ENCODE measurements around the gene TCF25. TPM values are rescaled to one million over a fixed set of nuclear protein-coding genes. Genes with fewer than 3 reads are reported as not detected.

TCF25 gene
- total RNA-seq, 1 experiment from 2014 or later = 345 TPM

DNA sequence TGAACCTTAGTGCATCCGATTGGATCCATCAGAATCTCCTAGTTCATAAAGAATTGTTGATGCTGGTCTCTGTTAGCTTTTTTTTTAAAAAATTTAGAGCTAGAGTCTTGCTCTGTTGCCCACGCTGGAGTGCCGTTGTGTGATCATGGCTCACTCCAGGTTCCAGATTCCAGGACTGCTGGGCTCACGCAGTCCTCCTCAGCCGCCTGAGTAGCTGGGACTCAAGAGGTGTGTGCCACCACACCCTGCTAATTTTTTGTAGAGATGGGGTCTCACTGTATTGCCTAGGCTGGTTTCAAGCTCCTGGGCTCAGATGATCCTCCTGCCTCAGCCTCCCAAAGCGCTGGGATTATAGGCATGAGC is 8.0 kb downstream of the TCF25 start:
- intact Hi-C loops (cut with micrococcal nuclease) = no loop called here
- H3K4me3 ChIP-seq (replicated peaks in 1 of 2; ENCODE audit: low read depth in 1 of 2, low read length in 2 of 2) = no peak overlapping the region
- H2AFZ ChIP-seq (ENCODE audit: low read depth, low read length, poor library complexity, severe bottlenecking) = no peak overlapping the region
- no TSS peak for BruUV-seq (replicated peaks)
- H3K27ac ChIP-seq (ENCODE audit: low read depth, low read length) = no peak overlapping the region
- DNase-seq (ENCODE audit: low read depth, low spot score) (no peak), ATAC-seq (no peak)
- ChIA-PET POLR2A (no interaction called here), CTCF (no interaction called here), RAD21 (ENCODE audit: low non-redundant PET in 1 of 2, low total read pairs in 2 of 2, uncharacterized antibody in 2 of 2, unreplicated experiment in 2 of 2) (no interaction called here)
- H4K20me1 ChIP-seq (ENCODE audit: insufficient read depth) = no peaks in the 10 kb centered on the region
- TF ChIP-seq RAD21 (IDR thresholded peaks at IDR 0.05; ENCODE audit: low read depth) = no peak
- no peak for TF ChIP-seq SIN3A (IDR thresholded peaks at IDR 0.05; ENCODE audit: low read depth)
- TF ChIP-seq ZNF274 (IDR thresholded peaks at IDR 0.05; ENCODE audit: low read depth, low read length) = no peak
- TF ChIP-seq, protein P1, sequence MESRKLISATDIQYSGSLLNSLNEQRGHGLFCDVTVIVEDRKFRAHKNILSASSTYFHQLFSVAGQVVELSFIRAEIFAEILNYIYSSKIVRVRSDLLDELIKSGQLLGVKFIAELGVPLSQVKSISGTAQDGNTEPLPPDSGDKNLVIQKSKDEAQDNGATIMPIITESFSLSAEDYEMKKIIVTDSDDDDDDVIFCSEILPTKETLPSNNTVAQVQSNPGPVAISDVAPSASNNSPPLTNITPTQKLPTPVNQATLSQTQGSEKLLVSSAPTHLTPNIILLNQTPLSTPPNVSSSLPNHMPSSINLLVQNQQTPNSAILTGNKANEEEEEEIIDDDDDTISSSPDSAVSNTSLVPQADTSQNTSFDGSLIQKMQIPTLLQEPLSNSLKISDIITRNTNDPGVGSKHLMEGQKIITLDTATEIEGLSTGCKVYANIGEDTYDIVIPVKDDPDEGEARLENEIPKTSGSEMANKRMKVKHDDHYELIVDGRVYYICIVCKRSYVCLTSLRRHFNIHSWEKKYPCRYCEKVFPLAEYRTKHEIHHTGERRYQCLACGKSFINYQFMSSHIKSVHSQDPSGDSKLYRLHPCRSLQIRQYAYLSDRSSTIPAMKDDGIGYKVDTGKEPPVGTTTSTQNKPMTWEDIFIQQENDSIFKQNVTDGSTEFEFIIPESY (IDR thresholded peaks at IDR 0.05; ENCODE audit: extremely low read depth, insufficient replicate concordance, low read length) = no peak
- TF ChIP-seq POLR2AphosphoS5 (IDR thresholded peaks at IDR 0.05; ENCODE audit: low read depth, low read length) = no peak
- no peak for TF ChIP-seq JUND (IDR thresholded peaks at IDR 0.05)
- TF ChIP-seq EZH2 (IDR thresholded peaks at IDR 0.05) = no peak
- no peak for TF ChIP-seq POLR2A (IDR thresholded peaks at IDR 0.05; ENCODE audit: borderline replicate concordance, extremely low read depth, insufficient read depth, insufficient read length)
- TF ChIP-seq SP1 (IDR thresholded peaks at IDR 0.05; ENCODE audit: low read depth) = no peak
- TF ChIP-seq, protein P2, sequence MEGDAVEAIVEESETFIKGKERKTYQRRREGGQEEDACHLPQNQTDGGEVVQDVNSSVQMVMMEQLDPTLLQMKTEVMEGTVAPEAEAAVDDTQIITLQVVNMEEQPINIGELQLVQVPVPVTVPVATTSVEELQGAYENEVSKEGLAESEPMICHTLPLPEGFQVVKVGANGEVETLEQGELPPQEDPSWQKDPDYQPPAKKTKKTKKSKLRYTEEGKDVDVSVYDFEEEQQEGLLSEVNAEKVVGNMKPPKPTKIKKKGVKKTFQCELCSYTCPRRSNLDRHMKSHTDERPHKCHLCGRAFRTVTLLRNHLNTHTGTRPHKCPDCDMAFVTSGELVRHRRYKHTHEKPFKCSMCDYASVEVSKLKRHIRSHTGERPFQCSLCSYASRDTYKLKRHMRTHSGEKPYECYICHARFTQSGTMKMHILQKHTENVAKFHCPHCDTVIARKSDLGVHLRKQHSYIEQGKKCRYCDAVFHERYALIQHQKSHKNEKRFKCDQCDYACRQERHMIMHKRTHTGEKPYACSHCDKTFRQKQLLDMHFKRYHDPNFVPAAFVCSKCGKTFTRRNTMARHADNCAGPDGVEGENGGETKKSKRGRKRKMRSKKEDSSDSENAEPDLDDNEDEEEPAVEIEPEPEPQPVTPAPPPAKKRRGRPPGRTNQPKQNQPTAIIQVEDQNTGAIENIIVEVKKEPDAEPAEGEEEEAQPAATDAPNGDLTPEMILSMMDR (IDR thresholded peaks at IDR 0.05 in 2 of 3, conservative IDR thresholded peaks at IDR 0.05 in 1 of 3; ENCODE audit: borderline replicate concordance in 1 of 3, insufficient read depth in 1 of 3, low read depth in 2 of 3, low read length in 2 of 3) = no peak
- TF ChIP-seq CEBPB (IDR thresholded peaks at IDR 0.05; ENCODE audit: low read depth) = no peak
- no peak for TF ChIP-seq SRF (IDR thresholded peaks at IDR 0.05; ENCODE audit: low read depth)
- no peak for TF ChIP-seq EGR1 (IDR thresholded peaks at IDR 0.05; ENCODE audit: low read depth)
- no peak for TF ChIP-seq ZFX (IDR thresholded peaks at IDR 0.05)
- TF ChIP-seq EZH2phosphoT487 (IDR thresholded peaks at IDR 0.05; ENCODE audit: borderline replicate concordance) = no peak
- H3K9ac ChIP-seq (ENCODE audit: low read length) = no peak overlapping the region
- H3K79me2 ChIP-seq (ENCODE audit: insufficient read depth, low read length) = peaks cover 78% of the 10 kb centered on the region
- peaks cover 41 to 56% of the 10 kb centered on the region in 2 experiments for H3K36me3 ChIP-seq (ENCODE audit: control insufficient read depth in 1 of 2, insufficient read depth in 2 of 2, low read length in 2 of 2)
- no peaks in the 10 kb centered on the region for H3K9me3 ChIP-seq (ENCODE audit: control insufficient read depth in 1 of 2, insufficient read depth in 1 of 2, low read depth in 1 of 2, low read length in 2 of 2)
- no peaks in the 10 kb centered on the region for H3K9me2 ChIP-seq (ENCODE audit: insufficient read depth)
- H3K4me2 ChIP-seq (ENCODE audit: low read length) = no peak overlapping the region
- H3K27me3 ChIP-seq (ENCODE audit: insufficient read depth, low read length) = no peaks in the 10 kb centered on the region
- H3K4me1 ChIP-seq (ENCODE audit: control insufficient read depth in 1 of 2, insufficient read depth in 2 of 2, low read length in 2 of 2) = no peaks in the 10 kb centered on the region

Measured in HCT116 (cell line).